ENCODE data around the gene TAF5L. TPM values are rescaled to one million over a fixed set of nuclear protein-coding genes. Genes with fewer than 3 reads are reported as not detected.
"Not testable (repeated sequence)": the region's sequence is repeated elsewhere in the genome, so short reads cannot be mapped to it uniquely, and the experiment has no call there.

The TAF5L gene
- total RNA-seq, 2 donors from 2014 or later = 24.2 to 24.6 TPM

DNA sequence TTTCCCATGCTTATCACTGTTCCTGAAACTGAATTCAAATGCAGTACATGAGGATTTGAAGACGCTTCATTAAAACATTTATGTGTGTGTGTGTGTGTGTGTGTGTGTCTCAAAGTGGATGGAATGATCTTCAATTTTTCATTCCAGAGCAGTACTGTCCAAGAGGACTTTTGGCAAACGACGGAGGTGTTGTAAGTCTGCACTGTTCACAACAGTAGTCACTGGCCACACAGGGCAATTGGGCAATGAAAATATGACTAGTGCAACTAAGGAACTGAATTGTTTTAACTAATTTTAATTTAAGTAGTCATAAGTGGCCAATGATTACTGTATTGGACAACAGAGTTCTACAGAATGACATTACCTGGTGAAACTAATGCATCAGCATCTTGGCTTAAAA lies 5.0 kb downstream of the TAF5L start:
- ATAC-seq (no peak), DNase-seq (no peak)
- intact Hi-C loops (cut with DNase I, micrococcal nuclease) = loop anchor here in 1 of 2 donors (10.0 kb wide), 1 partner anchor 66 kb away; the partner anchor contains the start of gene ABCB10

DNA sequence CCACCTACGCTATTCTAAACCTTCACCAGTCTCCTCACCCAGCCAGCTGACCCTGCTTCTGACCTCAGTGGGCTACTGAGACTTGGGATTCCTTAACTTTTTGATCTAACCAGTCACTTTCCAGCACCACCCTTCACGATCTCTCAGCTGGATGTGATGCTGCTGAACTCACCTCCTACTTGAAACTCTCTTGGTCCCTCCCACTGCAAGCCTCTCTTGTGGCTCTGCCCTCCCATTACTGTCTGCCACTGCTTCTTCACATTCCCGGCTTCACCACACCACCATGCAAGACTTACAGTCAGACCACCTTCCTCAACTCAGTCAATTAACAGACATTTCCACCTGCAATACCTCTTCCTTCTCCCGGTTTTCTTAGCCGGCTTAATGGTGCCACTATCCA lies 6.3 kb downstream of the TAF5L start:
- DNase-seq (no peak), ATAC-seq (no peak)
- intact Hi-C loops (cut with DNase I, micrococcal nuclease) = loop anchor here in 1 of 2 donors (10.0 kb wide), 1 partner anchor 65 kb away; the partner anchor contains the start of gene ABCB10

DNA sequence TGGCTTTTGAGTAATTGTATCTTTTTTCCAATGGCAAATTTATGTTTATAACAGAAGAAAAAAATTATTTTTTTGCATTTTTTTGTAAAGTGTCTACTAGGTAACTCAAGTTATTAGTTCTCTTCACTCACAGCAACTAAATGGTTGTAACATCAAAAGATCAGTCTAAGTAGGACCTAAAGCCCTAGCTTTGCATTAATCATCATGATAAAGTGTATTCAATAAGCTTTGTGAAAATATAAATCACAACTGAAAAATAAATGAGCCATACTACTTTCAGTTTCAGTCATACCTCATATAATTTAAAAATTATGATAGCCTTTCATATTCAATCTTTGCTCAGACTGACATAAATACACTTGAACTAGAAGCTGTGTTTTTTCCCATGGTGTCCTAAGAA lies 6.9 kb downstream of the TAF5L start:
- ATAC-seq = no peak
- no peak for DNase-seq
- intact Hi-C loops (cut with DNase I, micrococcal nuclease) = no loop called here

DNA sequence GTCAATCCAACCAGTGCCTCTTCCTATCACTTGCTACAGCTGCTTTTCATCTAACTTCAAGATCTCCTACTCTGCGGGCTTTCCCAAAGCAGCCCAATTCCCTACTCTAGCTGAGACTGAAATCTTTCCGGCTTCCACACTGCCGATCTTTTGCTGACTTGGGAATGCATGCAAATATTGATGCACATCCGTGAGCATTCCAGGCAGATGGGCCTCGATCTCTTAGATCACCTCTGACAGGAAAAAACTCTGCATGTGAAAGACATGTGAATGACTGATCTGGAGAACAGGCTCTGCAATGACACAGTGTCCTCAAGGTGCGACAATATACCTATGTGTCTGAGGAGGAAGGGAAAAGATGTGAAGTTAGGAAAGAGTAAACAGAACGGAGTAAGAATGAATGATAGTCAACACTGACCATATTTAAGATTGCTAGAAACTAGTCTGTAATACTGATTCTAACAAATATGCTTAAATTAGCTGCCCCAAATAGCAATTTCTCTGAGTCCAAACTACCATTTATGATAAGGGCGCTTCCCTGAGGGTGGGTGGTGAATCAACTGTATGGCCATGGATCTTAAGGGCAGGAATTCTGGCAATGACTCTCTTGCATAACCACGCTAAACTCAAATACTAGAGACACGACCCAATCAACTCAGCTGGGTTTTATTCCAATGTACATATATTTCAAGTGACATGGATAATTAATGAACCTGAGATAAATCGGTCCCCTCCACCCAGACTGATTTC lies 8.4 kb downstream of the TAF5L start:
- intact Hi-C loops (cut with DNase I, micrococcal nuclease) = no loop called here
- DNase-seq = no peak
- ATAC-seq = no peak

DNA sequence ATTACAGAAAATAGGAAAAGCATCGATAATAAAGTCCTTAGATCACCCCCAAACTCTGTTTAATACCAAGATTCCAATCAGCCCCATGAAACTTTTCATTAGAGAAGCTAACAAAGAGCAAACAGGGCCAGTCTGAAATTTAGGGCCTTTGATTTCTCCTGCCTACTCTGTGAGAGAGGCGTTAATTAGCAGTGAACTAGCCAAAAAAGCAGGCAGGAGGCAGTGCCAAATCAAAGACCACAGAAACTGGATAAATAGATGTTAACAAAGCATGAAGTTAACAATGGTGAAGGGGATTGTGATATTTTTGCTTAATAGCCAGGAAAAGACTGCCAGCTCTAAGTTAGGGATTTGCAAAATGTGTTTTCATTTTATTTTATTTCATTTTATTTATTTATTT lies 11.2 kb downstream of the TAF5L start:
- ATAC-seq = no peak
- intact Hi-C loops (cut with DNase I, micrococcal nuclease) = no loop called here
- DNase-seq = no peak

DNA sequence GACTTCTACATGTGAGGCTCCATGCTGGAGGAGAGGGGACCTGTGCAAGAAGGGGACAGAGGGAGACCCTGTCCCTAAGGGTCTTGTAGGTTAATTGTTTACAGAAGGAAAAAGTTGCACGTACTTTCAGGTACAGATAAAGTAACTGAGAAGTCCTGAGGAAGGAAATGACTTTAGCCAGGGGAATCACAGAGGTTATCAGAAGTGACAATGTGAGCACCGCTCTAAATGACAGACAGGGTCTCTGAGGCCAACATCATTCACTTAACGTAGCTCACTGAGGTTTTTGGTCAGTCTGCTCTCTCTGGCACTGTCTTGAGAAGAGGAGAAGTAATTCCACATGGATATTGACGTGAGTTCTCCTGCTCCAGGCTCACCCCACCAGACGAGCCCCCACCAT lies 12.0 kb downstream of the TAF5L start:
- intact Hi-C loops (cut with DNase I, micrococcal nuclease) = no loop called here
- DNase-seq (no peak), ATAC-seq (no peak)

DNA sequence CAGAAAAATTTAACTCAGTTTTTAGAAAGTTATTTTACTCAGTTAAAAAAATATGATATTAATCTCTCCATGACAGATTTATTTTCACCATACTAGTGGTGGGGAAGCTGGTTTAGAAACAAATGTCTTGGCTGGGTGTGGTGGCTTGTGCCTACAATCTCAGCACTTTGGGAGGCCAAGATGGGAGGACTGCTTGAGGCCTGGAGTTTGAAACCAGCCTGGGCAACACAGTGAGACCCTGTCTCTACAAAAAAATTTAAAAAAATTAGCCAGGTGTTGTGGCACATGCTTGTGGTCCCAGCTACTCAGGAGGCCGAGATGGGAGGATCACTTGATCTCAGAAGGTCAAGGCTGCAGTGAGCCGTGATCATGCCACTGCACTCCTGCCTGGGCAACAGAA lies 17.3 kb downstream of the TAF5L start:
- intact Hi-C loops (cut with DNase I, micrococcal nuclease) = no loop called here
- DNase-seq (no peak), ATAC-seq (no peak)

DNA sequence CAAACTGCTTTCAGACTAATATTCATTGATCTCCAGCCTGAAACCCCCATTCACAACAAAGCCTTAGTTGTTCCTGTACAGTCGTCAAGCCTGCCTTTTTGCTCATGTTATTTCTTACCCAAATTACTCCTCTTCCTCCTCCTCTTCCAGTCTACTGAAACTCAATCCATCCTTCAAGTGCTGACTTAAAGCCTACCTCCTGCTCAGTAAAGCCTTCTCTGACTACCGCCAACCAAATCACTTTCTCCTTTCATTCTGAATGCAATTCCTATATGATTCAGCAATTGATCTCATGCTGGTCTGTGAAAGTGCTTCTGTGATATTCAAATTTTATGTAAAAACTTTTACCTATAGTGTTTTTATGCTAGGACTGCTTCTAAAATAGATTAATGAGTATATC lies 18.6 kb downstream of the TAF5L start:
- DNase-seq (no peak), ATAC-seq (no peak)
- intact Hi-C loops (cut with DNase I, micrococcal nuclease) = no loop called here

DNA sequence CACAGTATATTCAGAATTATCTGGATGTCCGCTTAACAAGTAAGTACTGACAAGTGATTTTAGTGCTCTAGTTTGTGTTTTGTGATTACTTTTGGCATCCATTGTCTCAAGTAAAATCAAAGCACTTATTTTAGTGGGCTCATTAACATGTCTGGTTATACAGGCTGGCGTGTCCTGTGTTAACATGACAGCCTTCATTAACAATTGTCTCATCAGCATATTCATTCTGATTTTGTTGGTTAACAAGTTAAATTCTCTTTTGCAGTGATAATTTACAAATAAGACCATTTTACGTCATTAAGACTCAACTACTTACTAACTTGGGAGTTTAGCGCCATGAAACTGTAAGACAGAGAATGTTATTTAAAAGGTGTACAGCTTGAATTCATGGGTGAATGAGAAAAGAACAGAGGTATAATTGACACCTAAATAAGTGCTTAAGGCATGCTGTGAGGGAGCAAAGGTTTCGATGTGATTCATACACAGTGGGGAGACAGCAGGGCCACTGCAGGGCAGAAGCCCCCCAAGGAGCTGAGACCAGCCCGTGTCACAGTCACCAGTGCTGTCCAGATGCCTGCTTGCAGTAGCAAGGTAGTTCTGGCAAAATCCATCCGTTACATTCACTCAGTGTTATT lies 22.4 kb downstream of the TAF5L start:
- DNase-seq = no peak
- intact Hi-C loops (cut with DNase I, micrococcal nuclease) = no loop called here
- ATAC-seq = no peak

DNA sequence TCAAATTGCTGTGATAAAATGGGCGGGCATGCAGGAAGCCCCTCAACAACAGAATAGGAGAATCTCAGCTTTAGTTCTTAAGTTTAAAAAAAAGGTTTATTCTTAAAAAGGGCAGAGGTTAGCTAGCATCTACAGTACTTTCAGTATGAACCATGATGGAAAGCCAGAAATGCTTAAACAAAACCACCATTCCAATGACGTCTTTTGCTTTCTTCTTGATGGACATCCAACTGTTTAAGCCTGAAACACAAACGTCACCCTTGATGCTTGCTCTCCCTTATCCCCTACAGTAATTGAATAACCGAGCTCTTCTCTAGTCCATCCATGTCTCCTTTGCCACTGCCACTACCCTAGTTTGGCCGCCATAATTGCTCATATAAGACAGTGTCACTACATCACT lies 25.7 kb downstream of the TAF5L start:
- intact Hi-C loops (cut with DNase I, micrococcal nuclease) = no loop called here
- no peak for ATAC-seq
- DNase-seq = no peak

DNA sequence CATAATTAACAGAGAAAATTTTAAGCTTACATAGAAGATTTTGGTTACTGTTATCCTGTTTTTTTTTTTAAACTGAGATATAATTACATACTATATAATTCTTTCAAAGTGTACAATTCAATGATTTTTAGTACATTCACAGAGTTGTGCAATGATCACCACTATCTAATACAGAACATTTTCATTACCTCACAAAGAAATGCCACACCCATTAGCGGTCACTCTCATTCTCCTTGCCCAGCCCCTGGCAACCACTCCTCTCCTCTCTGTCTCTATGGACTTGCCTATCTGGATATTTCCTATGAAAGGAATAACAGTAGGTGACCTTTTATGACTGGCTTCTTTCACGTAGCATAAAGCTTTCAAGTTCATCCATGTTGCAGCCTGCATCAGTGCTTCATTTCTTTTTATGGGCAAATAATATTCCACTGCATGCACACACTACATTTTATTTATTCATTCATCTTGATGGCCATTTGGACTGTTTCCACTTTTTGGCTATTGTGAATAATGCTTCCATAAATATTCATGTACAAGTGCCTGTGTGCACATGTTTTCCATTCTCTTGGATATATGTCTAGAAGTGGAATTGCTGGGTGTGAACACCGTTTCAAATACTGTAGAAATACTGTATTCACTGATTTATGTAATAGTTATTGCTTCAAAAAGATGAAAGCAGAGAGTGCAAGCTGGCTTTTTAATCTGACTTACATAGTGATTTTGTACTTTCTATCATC lies 26.5 kb downstream of the TAF5L start:
- intact Hi-C loops (cut with DNase I, micrococcal nuclease) = no loop called here
- DNase-seq = no peak
- no peak for ATAC-seq

DNA sequence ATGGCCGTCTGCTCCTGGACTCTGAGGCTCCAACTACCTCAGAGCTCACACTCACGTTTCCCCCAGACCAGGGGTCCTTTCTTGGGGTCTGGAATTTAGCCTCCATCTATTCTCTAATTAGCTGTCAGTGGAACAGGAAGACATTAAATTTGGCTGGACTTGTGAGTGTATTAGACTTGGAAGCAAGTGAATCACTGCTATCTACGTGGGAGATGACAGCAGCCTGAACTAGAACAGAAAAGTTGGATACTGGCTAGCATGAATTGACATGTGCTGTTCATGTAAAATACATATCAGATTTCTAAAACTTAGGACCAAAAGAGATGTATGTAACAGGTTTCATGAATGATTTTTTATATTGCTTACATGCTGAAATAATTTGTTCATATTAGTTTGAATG lies 28.0 kb downstream of the TAF5L start:
- no peak for ATAC-seq
- intact Hi-C loops (cut with DNase I, micrococcal nuclease) = no loop called here
- no peak for DNase-seq

DNA sequence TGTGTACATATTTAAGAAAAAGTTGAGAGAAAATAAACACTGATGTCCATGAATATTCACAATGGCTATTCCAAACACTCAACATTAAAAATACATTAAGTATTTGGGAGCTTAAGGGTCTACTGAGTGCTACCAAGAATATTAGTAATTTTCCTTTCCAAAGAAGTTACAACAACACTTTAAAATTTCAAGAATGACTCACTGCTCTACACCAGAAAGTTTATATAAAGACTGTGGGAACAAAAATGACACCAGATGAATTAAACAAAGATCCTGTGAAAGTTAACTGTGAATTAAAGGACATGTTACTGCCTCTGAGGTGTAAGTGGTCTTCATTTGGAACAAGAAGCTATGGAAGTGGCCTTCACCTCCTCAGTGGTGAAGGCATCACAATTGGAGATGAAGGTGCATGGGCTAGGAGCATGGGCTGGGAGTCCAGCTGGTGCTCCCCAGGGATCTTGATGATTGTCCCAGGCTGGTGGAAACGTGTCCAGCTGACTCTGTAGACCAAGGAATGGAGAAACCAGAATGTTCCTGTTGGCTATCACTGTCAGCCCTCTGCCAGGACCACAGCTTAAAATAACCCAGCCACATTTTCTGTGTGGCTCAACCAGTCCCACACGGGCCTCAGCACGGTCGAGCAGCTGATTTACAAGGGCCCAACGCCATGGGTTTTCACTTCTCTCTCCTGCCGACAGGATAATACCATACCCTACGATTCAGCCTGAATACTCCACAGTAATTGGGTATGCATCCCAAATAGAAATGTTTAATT lies 28.8 kb downstream of the TAF5L start:
- ATAC-seq (peak; percentile 20), DNase-seq (peak; percentile 12 to 53)
- intact Hi-C loops (cut with DNase I, micrococcal nuclease) = no loop called here

DNA sequence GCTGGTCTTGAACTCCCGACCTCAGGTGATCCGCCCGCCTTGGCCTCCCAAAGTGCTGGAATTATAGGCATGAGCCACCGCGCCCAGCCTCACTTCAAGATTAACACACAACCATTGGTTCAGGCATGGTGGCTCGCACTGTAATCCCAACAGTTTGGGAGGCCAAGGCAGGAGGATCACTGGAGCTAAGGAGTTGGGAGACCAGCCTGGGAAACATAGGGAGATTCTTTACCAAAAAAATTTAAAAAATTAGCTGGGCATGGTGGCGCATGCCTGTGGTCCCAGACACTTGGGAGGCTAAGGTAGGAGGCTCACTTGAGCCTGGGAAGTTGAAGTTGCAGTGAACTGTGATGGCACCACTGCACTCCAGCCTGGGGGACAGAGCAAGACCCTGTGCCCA lies 30.0 kb downstream of the TAF5L start:
- DNase-seq; intact Hi-C loops (cut with DNase I, micrococcal nuclease); ATAC-seq: not testable (repeated sequence)

DNA sequence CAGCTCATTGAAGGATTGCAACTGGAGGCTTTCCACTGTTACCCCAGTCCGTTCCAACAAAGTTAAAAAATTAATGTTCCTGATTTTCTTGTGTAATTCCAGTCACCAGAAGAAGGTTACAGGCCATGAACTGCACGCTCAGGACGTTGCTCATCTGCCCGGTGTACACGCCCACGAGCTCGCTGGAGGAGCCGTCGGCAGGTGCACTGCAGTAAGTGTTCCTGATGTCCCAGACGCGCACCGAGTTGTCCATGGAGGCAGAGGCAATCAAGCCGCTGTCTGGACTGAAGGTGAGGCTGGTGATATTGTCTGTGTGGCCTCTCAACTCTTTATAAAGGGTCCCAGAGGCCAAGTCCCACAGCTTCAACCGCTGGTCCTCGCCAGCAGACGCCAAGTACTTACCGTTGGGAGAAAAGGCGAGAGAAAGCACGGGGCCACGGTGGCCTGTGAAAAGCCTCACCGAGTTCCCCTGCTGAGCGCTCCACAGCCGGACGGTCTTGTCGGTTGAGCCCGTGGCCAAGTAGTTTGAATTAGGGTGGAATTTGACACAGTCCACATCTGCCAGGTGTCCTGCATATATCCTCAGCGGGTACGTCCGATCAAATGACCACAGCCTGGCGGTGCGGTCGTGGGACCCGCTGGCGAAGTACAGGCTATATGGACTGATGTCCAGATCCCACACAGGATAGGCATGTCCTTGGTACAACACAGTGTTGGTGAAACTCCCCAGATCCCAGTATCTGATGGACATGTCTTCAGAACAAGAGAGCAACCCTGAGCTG lies 31.5 kb downstream of the TAF5L start:
- intact Hi-C loops (cut with DNase I, micrococcal nuclease) = no loop called here

DNA sequence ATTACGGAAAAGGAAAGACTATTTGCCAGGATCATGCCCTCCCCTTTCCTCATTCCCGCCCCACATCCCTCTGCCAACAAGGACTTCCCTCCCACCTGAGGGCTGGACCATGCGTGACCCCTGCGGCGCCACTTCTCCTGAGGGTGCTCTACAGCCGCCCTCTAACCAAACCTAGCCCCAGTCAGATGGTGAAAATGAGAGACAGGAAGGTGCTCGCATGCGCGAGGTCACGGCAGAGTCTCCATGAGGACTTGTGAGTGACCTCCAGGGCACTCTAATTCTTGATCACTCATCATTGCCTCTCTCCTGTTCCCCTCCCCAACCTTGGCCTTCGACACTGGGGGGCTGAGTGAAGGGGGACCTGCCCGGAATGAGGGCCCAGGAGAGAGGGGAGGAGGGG lies 32.1 kb downstream of the TAF5L start:
- ATAC-seq (no peak), DNase-seq (no peak)
- intact Hi-C loops (cut with DNase I, micrococcal nuclease) = no loop called here

More for the DNA sequence above, 31.5 kb downstream of the TAF5L start:
- ATAC-seq (no peak), DNase-seq (no peak)

DNA sequence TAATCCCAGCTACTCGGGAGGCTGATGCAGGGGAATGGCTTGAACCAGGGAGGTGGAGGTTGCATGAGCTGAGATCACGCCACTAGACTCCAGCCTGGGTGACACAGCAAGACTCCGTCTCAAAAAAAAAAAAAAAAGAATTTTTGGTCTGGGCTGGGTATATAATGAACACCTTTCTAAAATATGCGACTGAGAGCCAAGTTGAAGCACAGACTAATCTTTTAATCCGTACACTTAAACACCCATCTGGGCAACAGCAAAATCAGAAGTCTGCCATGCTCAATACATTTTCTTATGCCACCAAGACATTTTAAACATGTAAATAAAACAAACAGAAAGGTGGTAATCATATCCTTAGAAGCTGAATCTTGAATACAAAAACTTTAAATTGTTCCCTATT lies 35.8 kb downstream of the TAF5L start:
- intact Hi-C loops (cut with DNase I, micrococcal nuclease) = no loop called here
- DNase-seq (no peak), ATAC-seq (no peak)

DNA sequence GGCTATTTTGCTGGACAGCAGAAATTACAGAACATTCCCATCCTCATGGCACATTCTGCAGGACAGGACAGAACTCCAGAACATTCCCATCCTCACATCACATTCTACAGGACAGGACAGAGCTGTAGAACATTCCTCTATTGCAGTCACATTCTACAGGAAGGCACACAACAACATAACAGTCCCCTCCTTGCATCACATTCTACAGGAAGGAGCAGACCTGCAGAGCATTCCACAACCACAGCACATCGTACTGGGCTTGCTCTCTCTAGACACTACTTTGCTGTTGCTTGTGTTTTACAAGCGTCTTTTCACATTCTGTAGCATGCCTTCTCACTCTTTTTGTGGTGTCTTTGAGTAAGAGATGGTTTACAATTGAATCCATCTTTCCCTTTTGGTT lies 40.6 kb downstream of the TAF5L start:
- intact Hi-C loops (cut with DNase I, micrococcal nuclease) = no loop called here
- no peak for DNase-seq
- no peak for ATAC-seq

DNA sequence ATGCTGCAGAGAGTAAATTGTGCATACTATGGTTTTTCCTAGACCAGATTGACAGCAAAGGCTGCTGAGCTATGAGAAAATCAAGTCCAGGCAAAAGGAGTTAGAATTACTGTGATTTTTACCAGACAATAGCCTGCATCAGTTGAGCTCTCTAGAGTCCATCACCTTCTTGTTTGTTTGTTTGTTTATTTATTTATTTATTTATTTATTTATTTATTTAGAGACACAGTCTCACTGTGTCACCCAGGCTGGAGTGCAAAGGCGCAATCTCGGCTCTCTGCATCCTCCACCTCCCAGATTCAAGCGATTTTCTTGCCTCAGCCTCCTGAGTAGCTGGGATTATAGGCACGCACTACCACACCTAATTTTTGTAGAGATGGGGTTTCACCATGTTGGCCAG lies 43.2 kb downstream of the TAF5L start:
- intact Hi-C loops (cut with DNase I, micrococcal nuclease) = no loop called here
- DNase-seq (no peak), ATAC-seq (no peak)

Data from left colon (tissue), 2 donors.